A375 (cell line): ENCODE data around the gene NEURL1B. TPM values are rescaled to one million over a fixed set of nuclear protein-coding genes. Genes with fewer than 3 reads are reported as not detected.

Source experiments
- small RNA-seq: library from RNA; depleted of rRNA; stranded (forward); fragments of <200 nt; gene quantifications from one replicate; pipeline ENCODE3, GENCODE V24; 2014
- total RNA-seq: library from RNA; depleted of rRNA; stranded (reverse); fragments of >200 nt; shearing (Covaris generic); gene quantifications from 2 replicates; pipeline ENCODE4 v1.2.3, GENCODE V29; 2014; rRNA removed

Gene NEURL1B, protein sequence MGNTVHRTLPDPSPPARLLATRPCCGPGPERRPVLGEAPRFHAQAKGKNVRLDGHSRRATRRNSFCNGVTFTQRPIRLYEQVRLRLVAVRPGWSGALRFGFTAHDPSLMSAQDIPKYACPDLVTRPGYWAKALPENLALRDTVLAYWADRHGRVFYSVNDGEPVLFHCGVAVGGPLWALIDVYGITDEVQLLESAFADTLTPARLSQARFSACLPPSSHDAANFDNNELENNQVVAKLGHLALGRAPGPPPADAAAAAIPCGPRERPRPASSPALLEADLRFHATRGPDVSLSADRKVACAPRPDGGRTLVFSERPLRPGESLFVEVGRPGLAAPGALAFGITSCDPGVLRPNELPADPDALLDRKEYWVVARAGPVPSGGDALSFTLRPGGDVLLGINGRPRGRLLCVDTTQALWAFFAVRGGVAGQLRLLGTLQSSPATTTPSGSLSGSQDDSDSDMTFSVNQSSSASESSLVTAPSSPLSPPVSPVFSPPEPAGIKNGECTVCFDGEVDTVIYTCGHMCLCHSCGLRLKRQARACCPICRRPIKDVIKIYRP
- 0.11 and 0.24 TPM in 2 replicates for total RNA-seq

DNA sequence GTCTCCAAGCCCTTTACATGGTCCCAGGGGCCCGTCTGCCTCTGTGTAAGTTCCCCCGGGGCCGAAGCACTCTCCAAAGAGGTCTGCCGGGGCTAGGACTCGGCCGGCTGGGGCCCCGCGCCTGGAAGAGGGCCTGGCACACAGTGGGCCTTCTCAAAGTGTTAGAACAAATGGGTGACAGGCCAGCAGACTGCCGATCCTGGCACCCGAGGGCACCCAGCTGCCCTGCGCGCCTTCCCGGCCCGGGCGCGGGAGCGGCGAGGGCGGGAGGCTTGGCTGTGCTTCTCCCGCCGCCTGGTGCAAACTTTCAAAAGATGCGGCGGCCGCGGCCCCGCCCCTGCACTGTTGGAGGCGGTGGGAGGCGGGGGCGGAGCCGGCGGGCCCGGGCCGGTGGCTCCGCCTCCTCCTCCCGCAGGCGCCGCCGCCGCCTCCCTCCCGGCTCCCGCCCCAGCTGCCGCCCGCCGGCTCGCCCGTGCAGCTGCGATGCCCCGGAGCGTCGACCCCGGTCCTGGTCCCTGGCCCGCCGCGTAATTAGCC, at the start of gene NEURL1B:
NEURL1B (plus strand) TSS at position 442 of the 537 bp plus-strand sequence. CDS start 144 bp downstream, outside the sequence.

Small RNA genes lying within 50 kb of the gene (small RNA-seq; reads per million reads assigned to genes)
- gene AC027309.2 = 0.17 reads per million
- gene MIR5003 = not detected

Other genes with a start within 250 kb of the NEURL1B start
- 9.1 and 10.3 TPM in 2 replicates for gene SH3PXD2B, start 186.7 kb upstream of the NEURL1B start, total RNA-seq
- 27.6 and 28.0 TPM in 2 replicates for gene DUSP1, start 129.9 kb downstream of the NEURL1B start, total RNA-seq
- gene ERGIC1, start 193.0 kb downstream of the NEURL1B start, total RNA-seq = 58.7 and 70.7 TPM in 2 replicates